Measurements from ENCODE around the gene METTL26. TPM values are rescaled to one million over a fixed set of nuclear protein-coding genes. Genes with fewer than 3 reads are reported as not detected.

Gene METTL26
- total and polyA plus RNA-seq, 9 of the 15 experiments (the other 6 are each of a cell fraction or from before 2014, with no cell fraction given): 7.3 to 262 (median 80.9) TPM

DNA sequence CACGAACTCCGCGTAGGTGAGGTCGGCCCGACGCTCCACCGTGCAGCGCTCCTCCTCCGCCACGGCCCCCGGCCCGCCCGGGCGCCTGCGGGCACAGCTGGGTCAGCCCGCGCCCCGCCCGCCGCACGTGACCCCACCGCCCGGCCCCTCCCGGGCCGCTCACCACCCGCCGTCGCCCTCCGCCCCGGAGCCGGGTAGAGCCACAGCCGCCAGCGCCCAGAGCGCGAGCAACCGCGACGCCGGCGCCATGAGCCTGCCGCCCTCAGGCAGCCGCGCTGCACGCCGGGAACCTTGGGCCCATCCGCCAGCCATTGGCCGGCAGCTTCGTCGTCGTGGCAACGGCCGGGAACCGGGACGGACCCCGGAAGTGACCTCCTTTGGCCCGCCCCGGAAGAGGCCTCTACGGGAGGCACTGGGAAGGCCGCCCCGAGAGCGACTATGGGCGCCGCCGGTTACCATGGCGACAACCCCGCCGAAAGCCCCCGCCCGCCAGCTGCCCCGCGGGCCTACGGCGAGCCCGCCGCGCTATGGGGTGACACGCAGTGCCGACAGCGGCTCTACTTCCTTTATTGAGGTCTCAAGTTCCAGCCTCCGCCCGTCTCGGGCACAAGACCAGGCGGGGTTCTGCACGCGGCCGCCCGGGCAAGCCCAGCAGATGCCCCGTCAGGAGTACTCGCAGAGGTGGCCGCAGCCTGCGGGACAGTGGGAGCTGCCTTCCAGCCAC lies 48.1 kb upstream of the METTL26 start, which contains the start of gene JMJD8 (continued):
- TF ChIP-seq ZEB2 (IDR thresholded peaks at IDR 0.05) (no peak), PHTF2 (CRISPR knock-in tag; IDR thresholded peaks at IDR 0.05) (no peak), SRSF7 (optimal IDR thresholded peaks at IDR 0.05; ENCODE audit: low read depth, low read length) (no peak), BACH1 (tag; IDR thresholded peaks at IDR 0.05) (no peak), GATA2 (CRISPR knock-in tag; IDR thresholded peaks at IDR 0.05) (no peak), NEUROD1 (IDR thresholded peaks at IDR 0.05; ENCODE audit: borderline replicate concordance, low read depth, low read length, partially characterized antibody) (peak; percentile 80), POU5F1 (IDR thresholded peaks at IDR 0.05; ENCODE audit: borderline replicate concordance, low read depth, low read length, partially characterized antibody) (no peak), MYC (IDR thresholded peaks at IDR 0.05; ENCODE audit: low read depth, low read length) (peak; percentile 49), MYC (CRISPR knock-in tag; IDR thresholded peaks at IDR 0.05; ENCODE audit: borderline replicate concordance, low read depth) (no peak), RFX1 (IDR thresholded peaks at IDR 0.05) (peak; percentile 99), ZNF583 (CRISPR knock-in tag; IDR thresholded peaks at IDR 0.05) (no peak), POLR2H (tag; IDR thresholded peaks at IDR 0.05; ENCODE audit: low read depth) (peak; percentile 67; the same call in 1 of the 2 replicates), RUNX1 (IDR thresholded peaks at IDR 0.05; ENCODE audit: low read depth) (no peak), SIN3B (IDR thresholded peaks at IDR 0.05; ENCODE audit: low read depth) (peak; percentile 87), ZNF780A (CRISPR knock-in tag; IDR thresholded peaks at IDR 0.05) (no peak), SMAD2 (IDR thresholded peaks at IDR 0.05; ENCODE audit: low read depth, low read length) (no peak), CSDE1 (IDR thresholded peaks at IDR 0.05) (peak in 1 of 2 experiments; percentile 96; a peak in 1 of 4 replicates), BDP1 (IDR thresholded peaks at IDR 0.05; ENCODE audit: insufficient read depth, insufficient read length) (no peak), ZNF696 (CRISPR knock-in tag; conservative IDR thresholded peaks at IDR 0.05) (no peak), C11orf30 (IDR thresholded peaks at IDR 0.05; ENCODE audit: low read depth) (peak; percentile 70)
- TF ChIP-seq, protein P1, sequence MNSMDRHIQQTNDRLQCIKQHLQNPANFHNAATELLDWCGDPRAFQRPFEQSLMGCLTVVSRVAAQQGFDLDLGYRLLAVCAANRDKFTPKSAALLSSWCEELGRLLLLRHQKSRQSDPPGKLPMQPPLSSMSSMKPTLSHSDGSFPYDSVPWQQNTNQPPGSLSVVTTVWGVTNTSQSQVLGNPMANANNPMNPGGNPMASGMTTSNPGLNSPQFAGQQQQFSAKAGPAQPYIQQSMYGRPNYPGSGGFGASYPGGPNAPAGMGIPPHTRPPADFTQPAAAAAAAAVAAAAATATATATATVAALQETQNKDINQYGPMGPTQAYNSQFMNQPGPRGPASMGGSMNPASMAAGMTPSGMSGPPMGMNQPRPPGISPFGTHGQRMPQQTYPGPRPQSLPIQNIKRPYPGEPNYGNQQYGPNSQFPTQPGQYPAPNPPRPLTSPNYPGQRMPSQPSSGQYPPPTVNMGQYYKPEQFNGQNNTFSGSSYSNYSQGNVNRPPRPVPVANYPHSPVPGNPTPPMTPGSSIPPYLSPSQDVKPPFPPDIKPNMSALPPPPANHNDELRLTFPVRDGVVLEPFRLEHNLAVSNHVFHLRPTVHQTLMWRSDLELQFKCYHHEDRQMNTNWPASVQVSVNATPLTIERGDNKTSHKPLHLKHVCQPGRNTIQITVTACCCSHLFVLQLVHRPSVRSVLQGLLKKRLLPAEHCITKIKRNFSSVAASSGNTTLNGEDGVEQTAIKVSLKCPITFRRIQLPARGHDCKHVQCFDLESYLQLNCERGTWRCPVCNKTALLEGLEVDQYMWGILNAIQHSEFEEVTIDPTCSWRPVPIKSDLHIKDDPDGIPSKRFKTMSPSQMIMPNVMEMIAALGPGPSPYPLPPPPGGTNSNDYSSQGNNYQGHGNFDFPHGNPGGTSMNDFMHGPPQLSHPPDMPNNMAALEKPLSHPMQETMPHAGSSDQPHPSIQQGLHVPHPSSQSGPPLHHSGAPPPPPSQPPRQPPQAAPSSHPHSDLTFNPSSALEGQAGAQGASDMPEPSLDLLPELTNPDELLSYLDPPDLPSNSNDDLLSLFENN (IDR thresholded peaks at IDR 0.05; ENCODE audit: low read depth in 2 of 2, low read length in 2 of 2): peak in 1 of 2 experiments; percentile 23; a peak in 1 of 4 replicates
- TF ChIP-seq, protein P2, sequence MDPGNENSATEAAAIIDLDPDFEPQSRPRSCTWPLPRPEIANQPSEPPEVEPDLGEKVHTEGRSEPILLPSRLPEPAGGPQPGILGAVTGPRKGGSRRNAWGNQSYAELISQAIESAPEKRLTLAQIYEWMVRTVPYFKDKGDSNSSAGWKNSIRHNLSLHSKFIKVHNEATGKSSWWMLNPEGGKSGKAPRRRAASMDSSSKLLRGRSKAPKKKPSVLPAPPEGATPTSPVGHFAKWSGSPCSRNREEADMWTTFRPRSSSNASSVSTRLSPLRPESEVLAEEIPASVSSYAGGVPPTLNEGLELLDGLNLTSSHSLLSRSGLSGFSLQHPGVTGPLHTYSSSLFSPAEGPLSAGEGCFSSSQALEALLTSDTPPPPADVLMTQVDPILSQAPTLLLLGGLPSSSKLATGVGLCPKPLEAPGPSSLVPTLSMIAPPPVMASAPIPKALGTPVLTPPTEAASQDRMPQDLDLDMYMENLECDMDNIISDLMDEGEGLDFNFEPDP (CRISPR knock-in tag; IDR thresholded peaks at IDR 0.05): no peak
- TF ChIP-seq, protein P3, sequence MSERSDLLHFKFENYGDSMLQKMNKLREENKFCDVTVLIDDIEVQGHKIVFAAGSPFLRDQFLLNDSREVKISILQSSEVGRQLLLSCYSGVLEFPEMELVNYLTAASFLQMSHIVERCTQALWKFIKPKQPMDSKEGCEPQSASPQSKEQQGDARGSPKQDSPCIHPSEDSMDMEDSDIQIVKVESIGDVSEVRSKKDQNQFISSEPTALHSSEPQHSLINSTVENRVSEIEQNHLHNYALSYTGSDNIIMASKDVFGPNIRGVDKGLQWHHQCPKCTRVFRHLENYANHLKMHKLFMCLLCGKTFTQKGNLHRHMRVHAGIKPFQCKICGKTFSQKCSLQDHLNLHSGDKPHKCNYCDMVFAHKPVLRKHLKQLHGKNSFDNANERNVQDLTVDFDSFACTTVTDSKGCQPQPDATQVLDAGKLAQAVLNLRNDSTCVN (CRISPR knock-in tag; IDR thresholded peaks at IDR 0.05): no peak
